Right kidney (tissue), 1 donor: ENCODE results near the gene PSMA7.

Experiments used
- DNase-seq: peaks from one replicate; pipeline ENCODE4 v3.0.0-alpha.2; 2016

The PSMA7 gene

DNA sequence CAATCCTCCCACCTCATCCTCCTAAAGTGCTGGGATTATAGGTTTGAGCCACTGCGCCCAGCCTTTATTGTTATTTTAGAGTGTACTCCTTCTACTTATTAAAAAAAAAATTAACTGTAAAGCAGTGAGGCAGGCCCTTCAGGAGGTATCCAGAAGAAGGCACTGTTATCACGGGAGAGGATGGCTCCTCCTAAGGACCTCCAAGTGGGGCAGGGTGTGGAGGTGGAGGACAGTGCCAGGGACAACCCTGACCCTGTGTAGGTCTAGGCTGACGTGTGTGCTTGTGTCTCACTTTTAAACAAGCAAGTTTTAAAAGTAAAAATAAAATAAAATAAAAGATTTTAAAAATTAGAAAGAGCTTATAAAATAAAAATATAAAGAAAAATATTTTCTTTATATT, 53.8 kb downstream of the PSMA7 start:
- DNase-seq = no peak

DNA sequence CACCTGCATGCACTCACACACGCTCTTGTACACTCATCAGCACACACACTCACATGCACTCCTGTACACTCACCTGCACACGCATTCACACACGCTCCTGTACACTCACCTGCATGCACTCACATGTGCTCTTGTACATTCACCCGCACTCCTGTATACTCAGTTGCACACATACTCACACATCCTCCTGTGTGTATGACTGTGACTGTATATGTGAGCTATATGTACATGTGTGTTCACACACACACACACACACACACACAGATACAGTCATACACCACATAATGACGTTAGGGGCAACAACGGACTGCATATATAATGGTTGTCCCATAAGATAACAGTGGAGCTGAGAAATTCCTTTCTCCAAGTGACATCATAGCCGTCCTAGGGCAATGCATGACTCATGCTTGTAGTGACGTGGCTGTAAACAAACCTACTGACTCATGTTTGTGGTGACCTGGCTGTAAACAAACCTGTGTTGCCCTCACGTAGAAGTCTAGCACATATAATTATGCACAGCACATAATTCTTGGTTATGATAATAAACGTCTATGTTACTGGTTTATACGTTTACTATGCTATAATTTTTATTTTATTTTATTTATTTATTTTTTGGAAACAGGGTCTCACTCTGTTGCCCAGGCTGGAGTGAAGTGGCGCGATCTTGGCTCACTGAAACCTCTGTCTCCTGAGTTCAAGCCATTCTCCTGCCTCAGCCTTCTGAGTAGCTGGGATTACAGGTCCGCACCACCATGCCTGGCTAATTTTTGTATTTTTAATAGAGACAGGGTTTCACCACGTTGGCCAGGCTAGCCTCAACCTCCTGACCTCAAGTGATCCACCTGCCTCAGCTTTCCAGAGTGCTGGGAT, 54.7 kb downstream of the PSMA7 start:
- no peak for DNase-seq

DNA sequence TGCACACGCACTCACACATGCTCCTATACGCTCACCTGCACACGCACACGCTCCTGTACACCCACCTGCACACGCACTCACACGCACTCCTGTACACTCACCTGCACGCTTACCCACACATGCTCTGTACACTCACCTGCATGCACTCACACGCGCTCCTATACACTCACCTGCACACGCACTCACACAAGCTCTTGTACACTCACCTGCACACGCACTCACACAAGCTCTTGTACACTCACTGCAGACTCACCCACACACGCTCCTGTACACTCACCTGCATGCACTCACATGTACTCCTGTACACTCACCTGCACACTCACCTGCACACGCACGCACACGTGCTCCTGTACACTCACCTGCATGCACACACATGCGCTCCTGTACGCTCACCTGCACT, 55.6 kb downstream of the PSMA7 start:
- no peak for DNase-seq

DNA sequence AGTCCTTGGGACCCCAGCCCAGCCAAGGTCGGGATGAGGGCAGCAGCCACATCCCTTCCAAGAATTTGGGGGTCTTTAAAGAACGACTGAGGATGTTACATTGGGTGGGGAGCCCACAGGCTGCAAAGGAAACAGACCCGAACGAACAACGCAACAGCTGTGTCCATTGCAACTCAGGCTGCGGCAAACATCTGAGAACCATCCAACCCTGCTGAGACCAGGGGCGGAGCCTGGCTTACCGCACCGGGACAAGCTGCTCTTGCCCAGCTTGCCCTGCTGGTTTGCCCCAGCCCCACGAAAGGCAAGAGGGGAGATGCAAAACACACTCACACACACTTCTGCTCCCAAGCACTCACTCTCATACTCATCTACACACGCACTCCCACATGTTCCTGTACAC, 56.0 kb downstream of the PSMA7 start:
- DNase-seq = no peak
